CD4-positive, alpha-beta T cell (primary cell): ENCODE data around the gene TSC22D3. TPM values are rescaled to one million over a fixed set of nuclear protein-coding genes. Genes with fewer than 3 reads are reported as not detected.

Source experiments
- ATAC-seq: fragments of 200-7000 bp; cut with Tn5 transposase; one replicate; pipeline ENCODE4 v1.10.0; 2022; ENCODE audit warnings: mild to moderate bottlenecking; ENCODE audit not compliant: poor library complexity
- CTCF ChIA-PET: fragments of 350-600 bp; sonication (Branson Sonifier 250); formaldehyde crosslinking; loops from one replicate; lab custom pipeline; 2021; ENCODE audit warnings: antibody characterized with exemption, inconsistent platforms; lab: Charles Lee
- POLR2A ChIA-PET: fragments of 350-600 bp; sonication (Branson Sonifier 250); formaldehyde crosslinking; loops from one replicate; lab custom pipeline; 2021; ENCODE audit warnings: antibody characterized with exemption, inconsistent platforms; lab: Charles Lee
- DNase-seq, 14 experiments: peaks; one replicate each; pipeline ENCODE4 v3.0.0-alpha.2; 2013 to 2020; ENCODE audit warnings: mixed read lengths in 2 of 14
- H3K27ac ChIP-seq, 2 donors: one replicate each; pipeline versions ENCODE4 v1.5.1 to v1.7.0; 2013; ENCODE audit warnings: low read length in 2 of 2, low read depth in 1 of 2, mild to moderate bottlenecking in 1 of 2
- H3K27me3 ChIP-seq, 2 experiments: 1 replicate in 1 of 2; 2 replicates in 1 of 2; pipeline versions ENCODE4 v1.6.1 to v1.7.0; 2013; ENCODE audit warnings: low read length in 2 of 2, control low read depth in 1 of 2, mild to moderate bottlenecking in 1 of 2, moderate library complexity in 1 of 2; ENCODE audit not compliant: insufficient read depth in 2 of 2, control insufficient read depth in 1 of 2
- H3K36me3 ChIP-seq: one replicate; pipeline ENCODE4 v1.6.1; 2013; ENCODE audit warnings: low read length, control low read depth; ENCODE audit not compliant: insufficient read depth
- H3K4me1 ChIP-seq: one replicate; pipeline ENCODE4 v1.6.1; 2013; ENCODE audit warnings: low read length, control low read depth; ENCODE audit not compliant: insufficient read depth
- H3K4me3 ChIP-seq: one replicate; pipeline ENCODE4 v1.5.1; 2013; ENCODE audit warnings: mild to moderate bottlenecking, low read length, moderate library complexity
- H3K9me3 ChIP-seq, 2 experiments: 1 replicate in 1 of 2; 2 replicates in 1 of 2; pipeline versions ENCODE4 v1.6.1 to v1.7.0; 2013; ENCODE audit warnings: low read length in 2 of 2, mild to moderate bottlenecking in 2 of 2, control low read depth in 1 of 2, moderate library complexity in 1 of 2; ENCODE audit not compliant: control insufficient read depth in 1 of 2, insufficient read depth in 1 of 2
- H3K27ac Mint-ChIP-seq: one replicate; pipeline ENCODE4 v1.8.0; 2020; ENCODE audit warnings: mixed read lengths
- H3K27me3 Mint-ChIP-seq: one replicate; pipeline ENCODE4 v1.8.0; 2021; ENCODE audit warnings: mixed read lengths
- H3K36me3 Mint-ChIP-seq: one replicate; pipeline ENCODE4 v1.8.0; 2021; ENCODE audit warnings: low read depth, mixed read lengths
- H3K4me1 Mint-ChIP-seq: one replicate; pipeline ENCODE4 v1.8.0; 2021; ENCODE audit warnings: low read depth, mixed read lengths
- H3K4me3 Mint-ChIP-seq: one replicate; pipeline ENCODE4 v1.8.0; 2020; ENCODE audit warnings: mild to moderate bottlenecking, mixed read lengths
- H3K9me3 Mint-ChIP-seq: one replicate; pipeline ENCODE4 v1.8.0; 2020; ENCODE audit warnings: mixed read lengths
- CTCF ChIP-seq: fragments of 200-600 bp; IDR thresholded peaks from one replicate; pipeline ENCODE4 v1.8.0; 2022; ENCODE audit warnings: antibody characterized with exemption, mild to moderate bottlenecking
- intact Hi-C, 2 experiments: fragments of 100-400 bp; cut with DNase I in 1 of 2; cut with micrococcal nuclease in 1 of 2; formaldehyde crosslinking; loops; one replicate each; pipeline versions ENCODE4 v1.15.1 to v1.9.0; 2023 to 2025; cut with DNase I, micrococcal nuclease
- total RNA-seq, 174 experiments: library from RNA in 2 of 174; stranded (reverse) in 2 of 174; gene quantifications; one replicate each; pipeline ENCODE4 v1.2.3 and lab custom pipeline; 2021 to 2026

TSC22D3 gene
- total RNA-seq, 2 experiments from 2014 or later, result 3,132 to 3,144 TPM

DNA sequence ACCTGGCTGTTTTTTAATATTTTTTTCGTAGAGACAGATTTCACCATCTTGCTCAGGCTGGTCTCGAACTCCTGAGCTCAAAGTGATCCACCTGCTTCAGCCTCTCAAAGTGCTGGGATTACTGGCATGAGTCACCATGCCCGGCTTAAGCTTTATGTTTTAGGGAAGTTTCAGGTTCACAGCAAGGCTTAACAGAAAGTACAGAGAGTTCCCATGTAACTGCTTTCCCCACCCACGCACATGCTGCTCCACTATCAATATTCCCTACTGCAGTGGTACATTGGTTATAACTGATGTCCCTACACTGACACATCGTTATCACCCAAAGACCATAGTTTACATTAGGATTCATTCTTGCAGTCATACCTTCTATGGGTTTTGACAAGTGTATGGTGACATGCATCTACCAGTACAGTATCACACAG lies 84.6 kb downstream of the TSC22D3 start:
- Histone ChIP-seq H3K9me3 (no peaks in the 10 kb centered on the region), H3K27ac (no peak overlapping the region), H3K4me3 (no peak overlapping the region), H3K36me3 (no peaks in the 10 kb centered on the region), H3K4me1 (peaks cover 14% of the 10 kb centered on the region), H3K27me3 (no peaks in the 10 kb centered on the region)
- no peaks in the 10 kb centered on the region for H3K9me3 Mint-ChIP-seq
- no peaks in the 10 kb centered on the region for H3K36me3 Mint-ChIP-seq
- CTCF ChIA-PET, result no interaction called here
- H3K4me1 Mint-ChIP-seq, result peaks cover 18% of the 10 kb centered on the region
- H3K27me3 Mint-ChIP-seq, result no peaks in the 10 kb centered on the region
- no peak overlapping the region for H3K4me3 Mint-ChIP-seq
- no peak for TF ChIP-seq CTCF
- no peak overlapping the region for H3K27ac Mint-ChIP-seq
- POLR2A ChIA-PET, result no interaction called here
- intact Hi-C loops, result loop anchor here in 1 of 2 experiments (2.0 kb wide), 1 partner anchor 14 kb away; no protein-coding TSS in a partner anchor
- DNase-seq (no peak), ATAC-seq (no peak)

GRCh38 chrX:107687445-107687844 lies 88.1 kb downstream of the TSC22D3 start:
- CTCF ChIA-PET, result interaction anchor here (1.0 kb wide), 1 partner anchor 24 kb away, joined by 3 read pairs; no protein-coding TSS in a partner anchor
- H3K27me3 ChIP-seq, result no peaks in the 10 kb centered on the region
- H3K9me3 ChIP-seq, result no peaks in the 10 kb centered on the region
- Mint-ChIP-seq H3K27ac (no peak overlapping the region), H3K9me3 (no peaks in the 10 kb centered on the region), H3K27me3 (no peaks in the 10 kb centered on the region), H3K4me3 (no peak overlapping the region), H3K36me3 (no peaks in the 10 kb centered on the region), H3K4me1 (peaks cover 40% of the 10 kb centered on the region)
- H3K27ac ChIP-seq, result no peak overlapping the region
- peaks cover 47% of the 10 kb centered on the region for H3K4me1 ChIP-seq
- intact Hi-C loops, result no loop called here
- H3K4me3 ChIP-seq, result no peak overlapping the region
- DNase-seq (no peak), ATAC-seq (no peak)
- TF ChIP-seq CTCF, result no peak
- POLR2A ChIA-PET, result interaction anchor here (1.9 kb wide), 1 partner anchor 29 kb away, joined by 12 read pairs; no protein-coding TSS in a partner anchor
- H3K36me3 ChIP-seq, result no peaks in the 10 kb centered on the region

DNA sequence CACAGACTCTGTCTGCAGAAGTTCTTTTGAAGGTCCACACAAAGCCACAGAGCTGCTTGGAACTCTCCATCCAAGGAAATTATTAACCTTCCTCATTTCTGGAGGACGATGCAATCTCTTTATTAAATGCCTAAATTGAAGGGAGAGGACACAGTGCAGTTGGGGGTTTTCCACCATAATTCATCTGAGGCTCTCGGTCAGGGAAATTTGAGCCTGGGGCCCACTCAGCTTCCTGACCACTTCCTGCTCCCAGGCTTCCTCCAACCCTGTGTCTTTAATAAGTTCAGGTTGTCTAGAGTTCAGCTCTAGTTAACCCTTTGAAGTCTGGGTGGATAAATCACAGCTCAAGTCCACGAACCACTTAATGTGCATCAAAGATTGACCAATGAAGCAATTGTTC lies 88.8 kb downstream of the TSC22D3 start:
- CTCF ChIA-PET, result interaction anchor here (1.0 kb wide), 1 partner anchor 24 kb away, joined by 3 read pairs; no protein-coding TSS in a partner anchor
- Histone ChIP-seq H3K4me1 (peaks cover 47% of the 10 kb centered on the region), H3K27me3 (no peaks in the 10 kb centered on the region), H3K4me3 (no peak overlapping the region), H3K27ac (no peak overlapping the region), H3K36me3 (no peaks in the 10 kb centered on the region), H3K9me3 (no peaks in the 10 kb centered on the region)
- peak in 2 of 14 experiments; percentile 25 to 41 for DNase-seq
- ATAC-seq, result no peak
- Mint-ChIP-seq H3K9me3 (no peaks in the 10 kb centered on the region), H3K4me1 (peaks cover 40% of the 10 kb centered on the region), H3K27ac (no peak overlapping the region), H3K4me3 (no peak overlapping the region), H3K36me3 (no peaks in the 10 kb centered on the region), H3K27me3 (no peaks in the 10 kb centered on the region)
- POLR2A ChIA-PET, result interaction anchor here (1.9 kb wide), 1 partner anchor 30 kb away, joined by 12 read pairs; no protein-coding TSS in a partner anchor
- intact Hi-C loops, result no loop called here
- TF ChIP-seq CTCF, result no peak
